Measurements from ENCODE around the gene PEAR1. TPM values are rescaled to one million over a fixed set of nuclear protein-coding genes. Genes with fewer than 3 reads are reported as not detected.

The PEAR1 gene
- total RNA-seq, 2 donors from 2014 or later: 7.9 to 12.5 TPM

DNA sequence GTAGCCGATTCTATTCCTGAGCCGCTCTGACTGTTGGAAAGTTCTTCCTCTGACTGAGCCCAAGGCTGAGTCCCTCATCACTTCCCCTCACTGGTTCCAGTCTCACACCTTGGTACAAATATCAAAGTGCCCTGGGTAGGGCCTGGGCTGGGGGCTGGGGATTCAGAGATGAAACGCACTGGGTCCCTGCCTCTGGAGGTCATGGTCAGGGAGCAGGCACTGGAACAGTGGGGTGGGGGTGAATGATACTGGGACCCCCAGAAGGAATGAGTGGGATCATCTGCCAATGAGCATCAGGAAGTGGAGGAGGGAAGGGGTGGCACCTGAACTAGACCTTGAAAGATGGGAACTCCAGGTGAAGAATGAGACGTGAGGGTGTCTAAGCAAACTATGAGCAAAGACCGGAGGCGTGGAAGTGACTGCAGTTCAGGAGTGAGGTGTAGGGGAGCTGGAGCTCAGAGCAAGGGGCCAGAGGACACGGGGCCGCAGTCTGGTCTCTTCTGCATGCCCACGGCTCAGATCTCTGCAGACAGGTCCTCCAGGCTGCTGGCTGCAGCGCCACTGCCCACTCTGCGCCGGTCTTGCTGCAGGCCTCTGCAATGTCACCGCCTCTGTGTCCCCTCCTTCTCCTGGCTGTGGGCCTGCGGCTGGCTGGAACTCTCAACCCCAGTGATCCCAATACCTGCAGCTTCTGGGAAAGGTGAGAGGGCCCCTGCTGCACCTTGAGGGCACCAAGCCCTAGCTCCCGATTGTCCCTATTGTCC, 10.0 kb downstream of the PEAR1 start:
- no peak overlapping the region for H3K4me3 ChIP-seq
- no peaks in the 10 kb centered on the region for H3K36me3 ChIP-seq
- DNase-seq (ENCODE audit: low spot score): no peak
- no peaks in the 10 kb centered on the region for H3K9me3 ChIP-seq
- H3K27me3 ChIP-seq: no peaks in the 10 kb centered on the region
- peaks cover 0 to 71% of the 10 kb centered on the region in 2 donors for H3K4me1 ChIP-seq
- no peak overlapping the region for H3K27ac ChIP-seq
- TF ChIP-seq, protein P1, sequence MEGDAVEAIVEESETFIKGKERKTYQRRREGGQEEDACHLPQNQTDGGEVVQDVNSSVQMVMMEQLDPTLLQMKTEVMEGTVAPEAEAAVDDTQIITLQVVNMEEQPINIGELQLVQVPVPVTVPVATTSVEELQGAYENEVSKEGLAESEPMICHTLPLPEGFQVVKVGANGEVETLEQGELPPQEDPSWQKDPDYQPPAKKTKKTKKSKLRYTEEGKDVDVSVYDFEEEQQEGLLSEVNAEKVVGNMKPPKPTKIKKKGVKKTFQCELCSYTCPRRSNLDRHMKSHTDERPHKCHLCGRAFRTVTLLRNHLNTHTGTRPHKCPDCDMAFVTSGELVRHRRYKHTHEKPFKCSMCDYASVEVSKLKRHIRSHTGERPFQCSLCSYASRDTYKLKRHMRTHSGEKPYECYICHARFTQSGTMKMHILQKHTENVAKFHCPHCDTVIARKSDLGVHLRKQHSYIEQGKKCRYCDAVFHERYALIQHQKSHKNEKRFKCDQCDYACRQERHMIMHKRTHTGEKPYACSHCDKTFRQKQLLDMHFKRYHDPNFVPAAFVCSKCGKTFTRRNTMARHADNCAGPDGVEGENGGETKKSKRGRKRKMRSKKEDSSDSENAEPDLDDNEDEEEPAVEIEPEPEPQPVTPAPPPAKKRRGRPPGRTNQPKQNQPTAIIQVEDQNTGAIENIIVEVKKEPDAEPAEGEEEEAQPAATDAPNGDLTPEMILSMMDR (IDR thresholded peaks at IDR 0.05): no peak

DNA sequence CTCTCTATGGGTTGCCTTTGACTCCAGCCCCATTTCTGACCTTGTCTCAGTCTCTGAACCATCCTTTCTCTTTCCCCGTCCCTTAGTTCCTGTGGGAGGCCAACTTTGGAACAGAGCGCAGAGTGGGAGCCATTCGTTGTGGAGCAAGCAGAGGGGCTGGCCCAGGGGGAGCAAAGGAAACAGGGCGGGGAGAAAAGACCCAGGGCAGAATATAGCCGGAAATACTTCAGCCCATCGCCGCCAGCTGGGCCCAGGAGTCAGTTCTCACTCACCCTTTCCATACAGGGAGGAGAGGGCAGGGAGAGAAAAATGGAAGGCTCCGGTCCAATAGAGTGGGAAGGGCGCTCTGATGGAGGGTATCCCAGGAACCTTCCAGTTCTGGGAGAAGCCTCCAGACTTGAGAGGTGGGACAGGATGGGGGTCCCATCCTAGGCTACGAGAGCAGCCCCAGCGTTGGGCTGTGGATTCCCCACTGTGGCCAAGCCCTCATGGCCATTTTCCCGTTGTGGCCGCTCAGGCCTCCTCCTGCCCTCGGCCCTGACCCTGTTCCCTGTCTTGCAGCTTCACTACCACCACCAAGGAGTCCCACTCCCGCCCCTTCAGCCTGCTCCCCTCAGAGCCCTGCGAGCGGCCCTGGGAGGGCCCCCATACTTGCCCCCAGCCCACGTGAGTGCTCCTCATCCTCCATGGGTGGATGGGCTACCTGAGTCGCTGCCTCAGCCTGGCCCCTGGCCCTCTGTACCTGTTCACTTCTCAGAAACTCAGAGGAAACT, 10.9 kb downstream of the PEAR1 start:
- H3K36me3 ChIP-seq: peaks cover 2% of the 10 kb centered on the region
- H3K4me1 ChIP-seq: peaks cover 0 to 66% of the 10 kb centered on the region in 2 donors
- TF ChIP-seq, protein P1 (IDR thresholded peaks at IDR 0.05): no peak

DNA sequence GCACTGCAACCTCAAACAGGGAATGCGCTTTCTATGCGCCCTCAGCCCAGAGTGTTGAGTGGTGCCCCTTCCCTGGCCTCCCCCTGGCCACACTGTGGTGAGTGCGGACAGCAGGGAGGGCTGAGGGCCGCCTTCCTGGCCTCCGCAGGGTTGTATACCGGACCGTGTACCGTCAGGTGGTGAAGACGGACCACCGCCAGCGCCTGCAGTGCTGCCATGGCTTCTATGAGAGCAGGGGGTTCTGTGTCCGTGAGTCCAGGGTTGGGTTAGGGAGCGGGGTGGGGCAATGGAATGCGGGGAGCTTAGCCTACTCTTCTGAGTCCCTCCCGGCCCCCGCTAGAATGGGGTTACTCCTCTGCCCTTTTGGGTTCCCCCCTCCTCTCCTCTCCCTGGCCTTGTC, 11.7 kb downstream of the PEAR1 start:
- peaks cover 8% of the 10 kb centered on the region for H3K36me3 ChIP-seq
- DNase-seq (ENCODE audit: low spot score): no peak
- TF ChIP-seq, protein P1 (IDR thresholded peaks at IDR 0.05): no peak
- no peaks in the 10 kb centered on the region for H3K27me3 ChIP-seq
- H3K4me3 ChIP-seq: no peak overlapping the region
- peaks cover 0 to 58% of the 10 kb centered on the region in 2 donors for H3K4me1 ChIP-seq
- H3K27ac ChIP-seq: no peak overlapping the region
- H3K9me3 ChIP-seq: no peaks in the 10 kb centered on the region

More for the DNA sequence above, 10.9 kb downstream of the PEAR1 start:
- Histone ChIP-seq H3K27me3 (no peaks in the 10 kb centered on the region), H3K9me3 (no peaks in the 10 kb centered on the region), H3K4me3 (no peak overlapping the region), H3K27ac (no peak overlapping the region)
- no peak for DNase-seq (ENCODE audit: low spot score)

DNA sequence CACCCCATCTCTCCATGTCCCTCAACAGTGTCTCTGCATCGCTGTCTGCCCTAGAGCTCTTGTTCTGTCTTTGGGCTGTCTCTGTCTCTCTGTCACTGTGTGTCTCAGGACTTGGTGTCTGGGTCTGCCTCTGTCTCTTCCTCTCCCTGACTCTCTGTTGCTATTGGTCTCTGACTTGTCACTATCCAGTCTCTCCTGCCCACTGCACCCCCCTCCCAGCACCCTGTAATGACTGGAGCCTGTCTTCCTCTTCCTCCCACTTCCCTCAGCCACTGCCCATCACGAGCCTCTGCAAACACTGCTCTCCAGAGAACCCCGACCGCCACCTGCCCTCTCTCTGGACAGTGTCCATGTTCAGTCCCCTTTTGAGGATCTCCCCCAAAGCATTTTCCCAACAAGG, 12.1 kb downstream of the PEAR1 start:
- Histone ChIP-seq H3K27ac (no peak overlapping the region), H3K4me3 (no peak overlapping the region), H3K9me3 (no peaks in the 10 kb centered on the region), H3K36me3 (peaks cover 8% of the 10 kb centered on the region), H3K27me3 (no peaks in the 10 kb centered on the region), H3K4me1 (peaks cover 0 to 53% of the 10 kb centered on the region in 2 donors)
- TF ChIP-seq, protein P1 (IDR thresholded peaks at IDR 0.05): no peak
- no peak for DNase-seq (ENCODE audit: low spot score)

DNA sequence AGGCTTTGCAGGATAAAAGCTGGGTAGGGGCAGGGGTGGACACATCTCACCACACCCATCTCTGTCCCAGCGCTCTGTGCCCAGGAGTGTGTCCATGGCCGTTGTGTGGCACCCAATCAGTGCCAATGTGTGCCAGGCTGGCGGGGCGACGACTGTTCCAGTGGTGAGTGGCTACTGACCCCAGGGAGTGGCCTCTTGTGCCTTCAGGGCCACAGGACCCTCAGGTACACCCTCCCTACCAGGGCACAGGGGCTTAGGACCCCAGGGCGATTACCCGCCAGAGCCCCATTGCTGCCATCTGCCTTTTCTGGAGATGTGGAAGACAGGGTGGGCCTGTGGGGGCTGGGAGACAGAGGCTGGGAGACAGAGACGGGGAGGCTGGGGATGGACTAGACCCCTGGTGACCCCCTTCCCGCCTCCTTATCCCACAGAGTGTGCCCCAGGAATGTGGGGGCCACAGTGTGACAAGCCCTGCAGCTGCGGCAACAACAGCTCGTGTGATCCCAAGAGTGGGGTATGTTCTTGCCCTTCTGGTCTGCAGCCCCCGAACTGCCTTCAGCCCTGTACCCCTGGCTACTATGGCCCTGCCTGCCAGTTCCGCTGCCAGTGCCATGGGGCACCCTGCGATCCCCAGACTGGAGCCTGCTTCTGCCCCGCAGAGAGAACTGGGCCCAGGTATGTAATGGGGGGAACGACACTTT, 12.8 kb downstream of the PEAR1 start:
- no peaks in the 10 kb centered on the region for H3K27me3 ChIP-seq
- H3K9me3 ChIP-seq: no peaks in the 10 kb centered on the region
- no peak overlapping the region for H3K27ac ChIP-seq
- H3K36me3 ChIP-seq: peaks cover 8% of the 10 kb centered on the region
- peaks cover 0 to 46% of the 10 kb centered on the region in 2 donors for H3K4me1 ChIP-seq
- H3K4me3 ChIP-seq: no peak overlapping the region
- TF ChIP-seq, protein P1 (IDR thresholded peaks at IDR 0.05): no peak
- no peak for DNase-seq (ENCODE audit: low spot score)
